ENCODE measurements around the gene C13orf42.

DNA sequence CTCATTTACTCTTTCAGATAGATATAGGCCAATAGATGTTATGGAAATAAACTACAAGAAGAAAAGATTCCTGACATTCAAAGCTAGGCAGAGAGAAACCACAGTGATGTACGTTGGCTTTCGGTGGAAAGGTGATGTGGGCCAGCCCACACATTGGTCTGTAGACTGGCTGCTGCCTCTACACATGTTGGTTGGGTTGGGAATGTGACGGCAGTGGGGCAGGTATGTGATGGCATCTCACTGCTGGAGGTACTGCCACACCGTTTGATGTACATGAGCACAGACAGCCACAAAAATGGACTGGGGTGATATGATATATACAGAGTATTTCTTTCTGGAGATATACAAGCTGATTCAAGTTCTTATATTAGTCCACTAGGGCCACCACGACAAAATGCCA, 69.4 kb downstream of the C13orf42 start:
- TF ChIP-seq, protein P1, sequence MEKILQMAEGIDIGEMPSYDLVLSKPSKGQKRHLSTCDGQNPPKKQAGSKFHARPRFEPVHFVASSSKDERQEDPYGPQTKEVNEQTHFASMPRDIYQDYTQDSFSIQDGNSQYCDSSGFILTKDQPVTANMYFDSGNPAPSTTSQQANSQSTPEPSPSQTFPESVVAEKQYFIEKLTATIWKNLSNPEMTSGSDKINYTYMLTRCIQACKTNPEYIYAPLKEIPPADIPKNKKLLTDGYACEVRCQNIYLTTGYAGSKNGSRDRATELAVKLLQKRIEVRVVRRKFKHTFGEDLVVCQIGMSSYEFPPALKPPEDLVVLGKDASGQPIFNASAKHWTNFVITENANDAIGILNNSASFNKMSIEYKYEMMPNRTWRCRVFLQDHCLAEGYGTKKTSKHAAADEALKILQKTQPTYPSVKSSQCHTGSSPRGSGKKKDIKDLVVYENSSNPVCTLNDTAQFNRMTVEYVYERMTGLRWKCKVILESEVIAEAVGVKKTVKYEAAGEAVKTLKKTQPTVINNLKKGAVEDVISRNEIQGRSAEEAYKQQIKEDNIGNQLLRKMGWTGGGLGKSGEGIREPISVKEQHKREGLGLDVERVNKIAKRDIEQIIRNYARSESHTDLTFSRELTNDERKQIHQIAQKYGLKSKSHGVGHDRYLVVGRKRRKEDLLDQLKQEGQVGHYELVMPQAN (conservative IDR thresholded peaks at IDR 0.05): no peak
- TF ChIP-seq BHLHE40 (IDR thresholded peaks at IDR 0.05; ENCODE audit: borderline replicate concordance in 1 of 2, low read depth in 2 of 2, low read length in 1 of 2) (no peak), RAD51 (IDR thresholded peaks at IDR 0.05) (no peak), MXI1 (IDR thresholded peaks at IDR 0.05; ENCODE audit: low read depth, low read length) (no peak), RCOR1 (conservative IDR thresholded peaks at IDR 0.05; ENCODE audit: low read depth, low read length) (no peak), SMARCA5 (IDR thresholded peaks at IDR 0.05) (no peak), IRF4 (IDR thresholded peaks at IDR 0.05; ENCODE audit: low read depth, low read length) (no peak), STAT3 (IDR thresholded peaks at IDR 0.05; ENCODE audit: low read depth, low read length) (no peak), PAX5 (IDR thresholded peaks at IDR 0.05; ENCODE audit: borderline replicate concordance, low read depth, low read length) (no peak)
- TF ChIP-seq, protein P2, sequence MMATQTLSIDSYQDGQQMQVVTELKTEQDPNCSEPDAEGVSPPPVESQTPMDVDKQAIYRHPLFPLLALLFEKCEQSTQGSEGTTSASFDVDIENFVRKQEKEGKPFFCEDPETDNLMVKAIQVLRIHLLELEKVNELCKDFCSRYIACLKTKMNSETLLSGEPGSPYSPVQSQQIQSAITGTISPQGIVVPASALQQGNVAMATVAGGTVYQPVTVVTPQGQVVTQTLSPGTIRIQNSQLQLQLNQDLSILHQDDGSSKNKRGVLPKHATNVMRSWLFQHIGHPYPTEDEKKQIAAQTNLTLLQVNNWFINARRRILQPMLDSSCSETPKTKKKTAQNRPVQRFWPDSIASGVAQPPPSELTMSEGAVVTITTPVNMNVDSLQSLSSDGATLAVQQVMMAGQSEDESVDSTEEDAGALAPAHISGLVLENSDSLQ (IDR thresholded peaks at IDR 0.05): no peak

All from GM12878 (cell line).